COLO668 (cell line): ENCODE measurements around the gene BBS1.
"Not testable (repeated sequence)": the region's sequence is repeated elsewhere in the genome, so short reads cannot be mapped to it uniquely, and the experiment has no call there.

Experiments used
- DNase-seq: peaks from one replicate; lab custom pipeline; 2025; ENCODE audit not compliant: unreplicated experiment; lab: John Stamatoyannopoulos, UW

Gene BBS1

DNA sequence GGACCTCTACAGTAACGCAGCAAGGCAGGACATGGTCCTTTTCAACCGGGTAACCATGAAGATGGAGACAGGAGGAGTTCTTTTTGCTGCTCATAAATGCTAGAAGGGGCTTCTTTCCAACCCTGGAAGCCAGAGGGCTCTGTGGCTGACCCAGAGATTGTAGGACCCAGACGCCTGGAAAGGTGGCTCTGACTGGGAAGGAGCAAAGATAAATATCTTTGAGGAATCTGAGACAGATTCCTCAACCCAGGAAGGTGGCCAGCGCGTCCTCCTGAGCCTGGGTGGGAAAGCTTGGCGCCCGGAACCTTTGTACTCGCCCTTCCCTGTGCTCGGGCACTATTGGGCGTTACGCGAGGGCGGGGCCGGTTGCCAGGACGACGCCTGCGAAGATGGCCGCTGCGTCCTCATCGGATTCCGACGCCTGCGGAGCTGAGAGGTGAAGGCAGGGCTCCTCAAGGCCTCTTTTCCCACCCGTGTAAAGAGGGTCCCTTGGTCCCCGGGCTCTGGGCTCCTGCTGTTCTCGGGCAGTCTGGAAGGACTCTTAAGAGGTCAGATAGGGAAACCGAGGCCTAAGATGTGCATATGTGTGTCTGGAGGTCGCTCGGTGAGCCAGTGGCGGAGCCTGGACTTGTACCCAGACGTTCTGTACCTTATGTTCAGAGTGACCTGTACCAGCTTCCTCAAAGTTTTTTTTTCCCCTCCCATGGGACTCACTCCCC is at the start of gene BBS1:
Gene BBS1, plus strand, starts transcription at position 365 of the 719 bp plus-strand sequence. Its CDS starts 25 bp downstream, at position 390.
- DNase-seq: peak; percentile 81

DNA sequence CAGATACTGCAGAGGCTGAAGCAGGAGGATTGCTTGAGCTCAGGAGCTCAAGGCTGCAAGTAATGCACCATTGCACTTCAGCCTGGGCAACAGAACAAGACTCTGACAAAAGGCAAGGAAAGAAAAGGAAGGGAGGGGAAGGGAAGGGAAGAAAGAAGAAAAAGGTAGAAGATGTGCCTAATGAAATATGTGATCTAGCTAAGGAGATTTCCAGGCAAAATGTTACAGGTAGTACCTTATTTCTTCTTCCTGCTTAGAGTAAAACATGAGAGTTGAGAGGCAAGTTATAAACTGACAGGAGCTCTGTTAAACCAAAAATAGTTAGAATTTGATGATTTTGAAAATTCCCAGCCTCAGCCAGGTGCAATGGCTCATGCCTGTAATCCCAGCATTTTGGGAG is 48.4 kb upstream of the BBS1 start:
- DNase-seq: no peak

DNA sequence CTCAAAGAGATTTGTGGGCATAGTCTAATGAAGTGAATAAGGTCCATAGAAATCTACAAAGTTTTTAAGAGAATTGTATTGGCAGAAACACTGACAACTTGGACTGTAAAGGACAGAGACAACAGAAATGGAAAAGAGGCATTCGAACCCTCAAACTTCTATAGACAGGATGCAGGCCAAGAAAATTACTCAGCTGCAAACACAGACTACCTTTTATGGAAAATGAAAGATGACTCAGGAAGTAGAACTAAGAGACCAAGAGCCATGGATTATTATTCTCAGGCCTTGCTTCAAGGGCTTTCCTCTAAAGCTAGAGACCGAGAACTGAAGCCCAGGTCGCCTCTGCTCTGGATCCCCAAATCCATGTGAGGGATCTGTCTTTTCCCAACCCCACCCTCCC is 47.5 kb upstream of the BBS1 start:
- no peak for DNase-seq

DNA sequence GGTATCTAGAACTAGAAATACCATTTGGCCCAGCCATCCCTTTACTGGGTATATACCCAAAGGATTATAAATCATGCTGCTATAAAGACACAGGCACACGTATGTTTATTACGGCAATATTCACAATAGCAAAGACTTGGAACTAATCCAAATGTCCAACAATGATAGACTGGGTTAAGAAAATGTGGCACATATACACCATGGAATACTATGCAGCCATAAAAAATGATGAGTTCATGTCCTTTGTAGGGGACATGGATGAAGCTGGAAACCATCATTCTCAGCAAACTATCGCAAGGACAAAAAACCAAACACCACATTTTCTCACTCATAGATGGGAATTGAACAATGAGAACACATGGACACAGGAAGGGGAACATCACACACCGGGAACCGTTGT is 46.3 kb upstream of the BBS1 start:
- not testable (repeated sequence) for DNase-seq

DNA sequence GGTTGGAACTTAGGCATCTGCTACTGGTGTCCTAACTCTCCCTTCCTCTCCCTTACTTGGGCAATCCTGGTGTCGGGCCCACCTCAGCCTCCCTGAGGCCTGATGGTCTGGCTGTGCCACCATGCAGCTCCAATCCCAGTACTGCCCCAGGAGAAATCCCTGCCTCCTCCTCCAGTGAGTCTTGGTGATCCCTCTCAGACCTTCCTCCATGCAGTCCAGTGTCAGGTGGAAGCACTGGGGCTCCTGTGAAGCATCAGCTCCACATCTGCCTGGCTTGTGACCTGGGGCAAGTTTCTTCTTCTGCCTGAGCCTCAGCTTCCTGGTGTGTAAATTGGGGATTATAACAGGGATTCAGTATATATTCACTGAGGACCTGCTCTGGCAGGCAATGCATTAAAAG is 45.5 kb upstream of the BBS1 start:
- no peak for DNase-seq

DNA sequence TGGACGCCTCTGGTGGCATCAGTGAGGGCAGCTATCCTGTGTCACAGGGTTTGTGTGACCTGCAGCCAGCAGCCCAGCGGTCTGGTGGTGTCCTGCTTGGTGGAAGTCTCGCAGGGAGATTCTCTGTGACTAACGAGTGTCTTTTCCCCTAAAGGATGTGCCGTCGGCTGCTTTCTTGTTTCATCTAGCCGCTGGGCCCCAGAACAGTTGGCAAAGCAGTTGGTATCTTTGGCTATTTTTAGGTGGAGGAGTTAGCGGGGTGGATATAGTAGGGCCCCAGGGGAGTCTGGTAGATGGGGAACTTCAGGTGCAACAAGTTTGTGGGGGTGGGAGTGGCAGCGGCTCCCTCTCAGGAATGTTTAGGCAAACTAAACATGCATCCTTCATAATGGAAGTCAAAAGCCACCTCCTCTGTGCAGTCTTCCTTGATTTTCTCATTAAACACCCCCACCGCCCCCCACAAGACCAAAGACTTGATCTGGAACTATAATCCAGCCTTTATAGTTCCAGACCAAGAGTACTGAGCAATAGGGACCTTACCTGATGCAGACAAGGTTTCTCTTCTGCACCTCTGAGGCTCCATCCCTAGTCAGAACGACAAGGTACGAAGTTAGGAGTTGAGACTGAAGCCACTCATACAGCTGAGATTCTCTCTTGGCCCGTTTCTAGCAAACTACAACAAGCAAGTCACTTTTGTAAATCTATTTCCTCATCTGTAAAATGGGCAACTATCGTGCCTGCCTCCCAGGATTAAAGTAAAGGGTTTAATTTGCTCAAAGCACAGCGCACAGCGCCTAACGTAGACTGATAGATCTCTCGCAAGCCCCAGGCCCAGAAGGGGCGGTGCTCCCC is 44.8 kb upstream of the BBS1 start:
- no peak for DNase-seq

- DNase-seq: peak; percentile 87
Observed at GRCh38 chr11:66466225-66467033, 44.0 kb upstream of the BBS1 start, which contains the start of gene PELI3. Gene PELI3 (plus strand): TSS chr11:66466905. CDS start chr11:66468129, 1,224 bp downstream.

- peak; percentile 52 for DNase-seq
Observed at GRCh38 chr11:66467034-66467659, 43.3 kb upstream of the BBS1 start.

DNA sequence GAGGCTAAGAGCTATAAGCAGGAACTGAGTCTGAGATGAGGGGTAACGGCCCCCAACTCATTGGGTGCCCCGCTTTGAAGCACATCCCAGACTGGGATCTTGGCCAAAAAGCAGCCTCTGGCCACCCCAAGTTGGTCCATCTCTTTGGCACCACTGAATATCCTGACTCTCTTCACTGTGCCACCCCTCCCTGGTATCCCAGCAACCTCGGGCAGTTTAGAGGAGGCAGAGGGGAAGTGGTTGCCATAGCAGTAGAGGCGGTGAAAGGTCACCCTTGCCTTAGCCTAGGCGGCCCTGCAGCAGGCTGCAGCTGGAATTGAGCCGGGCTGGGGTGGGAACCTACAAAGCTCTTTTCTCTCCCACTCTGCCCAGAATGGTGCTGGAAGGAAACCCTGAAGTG is 42.7 kb upstream of the BBS1 start:
- DNase-seq: peak; percentile 76

- DNase-seq: no peak
Observed at GRCh38 chr11:66468691-66469090, 41.7 kb upstream of the BBS1 start.

- no peak for DNase-seq
Observed at GRCh38 chr11:66469441-66469840, 41.0 kb upstream of the BBS1 start.

DNA sequence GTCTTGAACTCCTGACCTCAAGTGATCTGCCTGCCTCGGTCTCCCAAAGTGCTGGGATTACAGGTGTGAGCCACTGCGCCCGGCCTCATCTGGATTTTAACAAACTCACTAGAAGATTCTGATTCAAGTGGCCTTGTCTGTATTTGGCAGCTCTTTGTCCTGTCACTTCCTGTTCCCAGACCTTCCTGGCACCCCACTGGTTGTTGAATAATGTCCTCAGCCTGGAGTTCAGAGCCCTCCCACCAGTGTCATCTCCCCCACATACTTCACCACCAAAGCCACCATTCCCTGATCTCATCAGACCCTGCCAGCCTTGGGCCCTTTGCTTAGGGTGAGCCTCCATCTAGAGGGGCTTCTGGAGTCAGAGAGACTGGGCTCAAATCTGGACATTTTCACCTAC is 40.4 kb upstream of the BBS1 start:
- no peak for DNase-seq

DNA sequence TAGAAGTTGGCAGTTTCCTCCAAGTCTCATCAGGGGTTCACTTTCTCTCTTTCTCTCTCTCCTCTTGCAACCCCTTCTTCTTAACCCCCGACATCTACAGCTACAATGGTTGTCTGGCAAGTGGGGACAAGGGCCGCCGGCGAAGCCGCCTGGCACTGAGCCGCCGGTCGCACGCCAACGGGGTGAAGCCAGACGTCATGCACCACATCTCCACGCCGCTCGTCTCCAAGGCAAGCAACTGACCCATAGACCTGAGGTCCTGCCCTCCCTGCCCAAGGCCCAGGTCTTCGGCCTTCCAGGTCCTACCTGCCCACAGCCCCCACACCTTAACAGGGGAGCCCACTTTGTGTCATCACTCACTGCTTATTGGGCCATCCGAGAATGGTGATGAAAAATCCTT is 39.3 kb upstream of the BBS1 start:
- no peak for DNase-seq

- no peak for DNase-seq
Observed at GRCh38 chr11:66472054-66472453, 38.4 kb upstream of the BBS1 start.

DNA sequence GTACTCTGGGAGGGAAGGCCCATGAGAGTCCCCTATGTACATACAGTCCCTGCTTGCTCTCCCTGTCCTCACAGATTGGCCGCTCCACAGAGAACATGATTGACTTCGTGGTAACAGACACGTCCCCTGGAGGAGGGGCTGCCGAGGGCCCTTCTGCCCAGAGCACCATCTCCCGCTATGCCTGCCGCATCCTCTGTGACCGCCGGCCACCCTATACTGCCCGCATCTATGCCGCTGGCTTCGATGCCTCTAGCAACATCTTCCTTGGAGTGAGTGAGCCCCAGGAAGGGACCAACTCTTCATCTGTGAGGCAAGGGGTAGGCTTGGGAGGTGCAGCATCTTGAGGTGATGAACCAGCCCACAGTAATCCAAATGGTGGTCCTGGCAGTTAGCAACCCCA is 37.3 kb upstream of the BBS1 start:
- no peak for DNase-seq

GRCh38 chr11:66473608-66474515 is 36.6 kb upstream of the BBS1 start:
- no peak for DNase-seq

DNA sequence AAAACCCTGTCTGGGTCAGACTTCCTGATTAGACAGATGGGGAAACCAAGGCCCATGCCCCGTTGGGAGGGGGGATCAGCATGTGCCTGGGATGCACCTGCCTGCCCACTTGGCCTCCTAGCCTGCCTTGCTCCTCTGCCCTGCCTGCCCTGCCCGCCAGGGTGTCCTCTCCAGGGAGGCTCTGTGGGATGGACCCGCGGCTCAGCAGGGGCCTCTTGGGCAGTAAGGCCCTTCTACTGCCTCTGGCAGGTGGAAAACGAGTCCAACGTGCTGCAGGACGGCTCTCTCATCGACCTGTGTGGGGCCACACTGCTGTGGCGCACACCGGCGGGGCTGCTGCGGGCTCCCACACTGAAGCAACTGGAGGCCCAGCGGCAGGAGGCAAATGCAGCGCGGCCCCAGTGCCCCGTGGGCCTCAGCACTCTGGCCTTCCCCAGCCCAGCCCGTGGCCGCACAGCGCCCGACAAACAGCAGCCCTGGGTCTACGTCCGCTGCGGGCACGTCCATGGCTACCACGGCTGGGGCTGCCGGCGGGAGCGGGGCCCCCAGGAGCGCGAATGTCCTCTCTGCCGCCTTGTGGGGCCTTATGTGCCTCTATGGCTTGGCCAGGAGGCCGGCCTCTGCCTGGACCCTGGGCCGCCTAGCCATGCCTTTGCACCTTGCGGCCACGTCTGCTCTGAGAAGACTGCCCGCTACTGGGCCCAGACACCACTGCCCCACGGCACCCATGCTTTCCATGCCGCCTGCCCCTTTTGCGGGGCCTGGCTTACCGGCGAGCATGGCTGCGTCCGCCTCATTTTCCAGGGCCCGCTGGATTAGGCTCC is 34.9 kb upstream of the BBS1 start:
- no peak for DNase-seq

GRCh38 chr11:66476173-66476840 is 34.1 kb upstream of the BBS1 start:
- DNase-seq: no peak
